ENCODE results near the gene CPLANE1. TPM values are rescaled to one million over a fixed set of nuclear protein-coding genes. Genes with fewer than 3 reads are reported as not detected.

Gene CPLANE1
- polyA plus RNA-seq, 1 donor (not counting 4 experiments of a cell fraction or from before 2014, with no cell fraction given): 9.2 TPM

DNA sequence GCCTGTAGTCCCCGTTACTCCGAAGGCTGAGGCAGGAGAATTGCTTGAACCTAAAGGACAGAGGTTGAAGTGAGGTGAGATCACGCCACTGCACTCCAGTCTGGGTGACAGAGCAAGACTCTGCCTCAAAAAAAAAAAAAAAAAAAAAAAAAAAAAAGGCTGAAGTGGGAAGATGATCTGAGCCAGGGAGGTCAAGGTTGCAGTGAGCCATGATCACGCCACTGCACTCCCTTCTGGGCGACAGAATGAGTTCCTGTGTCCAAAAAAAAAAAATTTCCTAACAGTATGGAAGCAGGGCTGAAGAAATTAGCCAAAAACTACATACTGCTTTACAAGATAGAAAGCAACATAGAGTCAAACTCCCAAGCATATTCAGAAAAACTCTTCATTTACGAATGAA lies 132.8 kb downstream of the CPLANE1 start:
- no peak overlapping the region for H3K4me2 ChIP-seq (ENCODE audit: control insufficient read depth, extremely low read depth, insufficient read depth, low read depth, low read length)
- H3K4me1 ChIP-seq (ENCODE audit: control insufficient read depth, extremely low read depth, insufficient read depth, low read length): no peaks in the 10 kb centered on the region
- H3K9me3 ChIP-seq (ENCODE audit: control insufficient read depth, low read depth, low read length): no peaks in the 10 kb centered on the region
- no peaks in the 10 kb centered on the region for H3K27me3 ChIP-seq (ENCODE audit: control insufficient read depth, extremely low read depth, insufficient read depth, low read length)
- H3K9ac ChIP-seq (ENCODE audit: control insufficient read depth, extremely low read depth, insufficient read depth, low read length): no peak overlapping the region
- H3K27ac ChIP-seq (ENCODE audit: control insufficient read depth, insufficient read depth, low read length): no peak overlapping the region
- no peaks in the 10 kb centered on the region for H3K9me1 ChIP-seq (ENCODE audit: control insufficient read depth, extremely low read depth, insufficient read depth, low read length)
- no peak for DNase-seq (ENCODE audit: low read depth, low spot score)
- no peak for FAIRE-seq
- TF ChIP-seq, protein P1, sequence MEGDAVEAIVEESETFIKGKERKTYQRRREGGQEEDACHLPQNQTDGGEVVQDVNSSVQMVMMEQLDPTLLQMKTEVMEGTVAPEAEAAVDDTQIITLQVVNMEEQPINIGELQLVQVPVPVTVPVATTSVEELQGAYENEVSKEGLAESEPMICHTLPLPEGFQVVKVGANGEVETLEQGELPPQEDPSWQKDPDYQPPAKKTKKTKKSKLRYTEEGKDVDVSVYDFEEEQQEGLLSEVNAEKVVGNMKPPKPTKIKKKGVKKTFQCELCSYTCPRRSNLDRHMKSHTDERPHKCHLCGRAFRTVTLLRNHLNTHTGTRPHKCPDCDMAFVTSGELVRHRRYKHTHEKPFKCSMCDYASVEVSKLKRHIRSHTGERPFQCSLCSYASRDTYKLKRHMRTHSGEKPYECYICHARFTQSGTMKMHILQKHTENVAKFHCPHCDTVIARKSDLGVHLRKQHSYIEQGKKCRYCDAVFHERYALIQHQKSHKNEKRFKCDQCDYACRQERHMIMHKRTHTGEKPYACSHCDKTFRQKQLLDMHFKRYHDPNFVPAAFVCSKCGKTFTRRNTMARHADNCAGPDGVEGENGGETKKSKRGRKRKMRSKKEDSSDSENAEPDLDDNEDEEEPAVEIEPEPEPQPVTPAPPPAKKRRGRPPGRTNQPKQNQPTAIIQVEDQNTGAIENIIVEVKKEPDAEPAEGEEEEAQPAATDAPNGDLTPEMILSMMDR (optimal IDR thresholded peaks at IDR 0.05 in 1 of 3, IDR thresholded peaks at IDR 0.05 in 1 of 3, conservative IDR thresholded peaks at IDR 0.05 in 1 of 3; ENCODE audit: extremely low read depth in 1 of 3, insufficient read depth in 2 of 3, low read length in 3 of 3): no peak
- no peak for TF ChIP-seq EZH2 (IDR thresholded peaks at IDR 0.05; ENCODE audit: low read length)
- no peak overlapping the region for H2AFZ ChIP-seq (ENCODE audit: control insufficient read depth, low read length)
- peaks cover 0 to 6% of the 10 kb centered on the region in 2 experiments for H3K36me3 ChIP-seq (ENCODE audit: control insufficient read depth in 2 of 2, extremely low read depth in 1 of 2, insufficient read depth in 2 of 2, low read length in 2 of 2)
- no peaks in the 10 kb centered on the region for H4K20me1 ChIP-seq (ENCODE audit: control insufficient read depth, extremely low read depth, insufficient read depth, low read length)
- no peak overlapping the region for H3K4me3 ChIP-seq (ENCODE audit: control insufficient read depth in 2 of 3, extremely low read depth in 1 of 3, insufficient read depth in 2 of 3, low read depth in 1 of 3, low read length in 3 of 3)
- H3K79me2 ChIP-seq (ENCODE audit: control insufficient read depth, insufficient read depth, low read length): no peaks in the 10 kb centered on the region
- dilution Hi-C loops (cut with MboI; ENCODE audit: extremely low pct_ligation_motif_present, low sequenced_read_pairs): no loop called here

DNA sequence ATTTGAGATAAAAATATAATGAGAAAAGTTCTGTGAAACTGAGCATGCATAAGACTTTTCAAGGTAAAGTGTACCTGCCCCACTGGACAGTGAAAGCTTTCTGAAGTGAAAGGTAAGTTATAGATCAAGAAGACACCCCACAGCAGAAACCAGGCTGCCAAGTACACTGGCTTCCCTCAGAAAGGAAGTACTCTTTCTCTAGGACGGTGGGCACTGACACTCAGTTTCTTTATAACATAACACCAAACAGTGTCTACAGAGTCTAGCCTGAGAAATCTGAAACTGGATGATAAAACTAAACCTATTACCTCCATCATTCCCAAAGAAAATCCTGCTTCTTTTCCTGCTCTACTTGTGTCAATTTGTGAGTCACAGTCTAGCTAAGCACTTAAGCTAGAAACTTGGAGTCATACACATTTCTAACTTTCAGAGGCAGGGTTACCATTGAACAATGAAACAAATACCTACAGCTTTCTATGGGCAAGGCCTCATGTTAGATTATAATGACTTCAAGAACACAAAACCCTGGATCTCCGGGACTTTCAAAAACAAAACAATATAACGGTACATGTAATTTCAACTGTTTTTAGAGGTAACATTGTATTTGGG lies 136.7 kb downstream of the CPLANE1 start:
- H3K36me3 ChIP-seq (ENCODE audit: control insufficient read depth in 2 of 2, extremely low read depth in 1 of 2, insufficient read depth in 2 of 2, low read length in 2 of 2): peaks cover 0 to 4% of the 10 kb centered on the region in 2 experiments
- H3K4me2 ChIP-seq (ENCODE audit: control insufficient read depth, extremely low read depth, insufficient read depth, low read depth, low read length): no peak overlapping the region
- no peak overlapping the region for H3K4me3 ChIP-seq (ENCODE audit: control insufficient read depth in 2 of 3, extremely low read depth in 1 of 3, insufficient read depth in 2 of 3, low read depth in 1 of 3, low read length in 3 of 3)
- no peak for TF ChIP-seq EZH2 (IDR thresholded peaks at IDR 0.05; ENCODE audit: low read length)
- TF ChIP-seq, protein P1 (optimal IDR thresholded peaks at IDR 0.05 in 1 of 3, IDR thresholded peaks at IDR 0.05 in 1 of 3, conservative IDR thresholded peaks at IDR 0.05 in 1 of 3; ENCODE audit: extremely low read depth in 1 of 3, insufficient read depth in 2 of 3, low read length in 3 of 3): no peak
- dilution Hi-C loops (cut with MboI; ENCODE audit: extremely low pct_ligation_motif_present, low sequenced_read_pairs): no loop called here
- H3K4me1 ChIP-seq (ENCODE audit: control insufficient read depth, extremely low read depth, insufficient read depth, low read length): no peaks in the 10 kb centered on the region
- no peaks in the 10 kb centered on the region for H3K9me1 ChIP-seq (ENCODE audit: control insufficient read depth, extremely low read depth, insufficient read depth, low read length)
- no peak for FAIRE-seq
- no peaks in the 10 kb centered on the region for H3K79me2 ChIP-seq (ENCODE audit: control insufficient read depth, insufficient read depth, low read length)
- no peak overlapping the region for H3K27ac ChIP-seq (ENCODE audit: control insufficient read depth, insufficient read depth, low read length)
- no peak overlapping the region for H2AFZ ChIP-seq (ENCODE audit: control insufficient read depth, low read length)
- H3K9me3 ChIP-seq (ENCODE audit: control insufficient read depth, low read depth, low read length): no peaks in the 10 kb centered on the region
- H4K20me1 ChIP-seq (ENCODE audit: control insufficient read depth, extremely low read depth, insufficient read depth, low read length): no peaks in the 10 kb centered on the region
- H3K9ac ChIP-seq (ENCODE audit: control insufficient read depth, extremely low read depth, insufficient read depth, low read length): no peak overlapping the region
- H3K27me3 ChIP-seq (ENCODE audit: control insufficient read depth, extremely low read depth, insufficient read depth, low read length): no peaks in the 10 kb centered on the region
- DNase-seq (ENCODE audit: low read depth, low spot score): no peak
